Renal cortex interstitium (tissue), 11 donors: ENCODE data around the gene ERBB4. TPM values are rescaled to one million over a fixed set of nuclear protein-coding genes. Genes with fewer than 3 reads are reported as not detected.
"Not testable (repeated sequence)": the region's sequence is repeated elsewhere in the genome, so short reads cannot be mapped to it uniquely, and the experiment has no call there.

ENCODE experiments used
- DNase-seq, 11 donors: peaks; one replicate each; pipeline ENCODE4 v3.0.0-alpha.2; 2013; ENCODE audit warnings: low read depth in 9 of 11, low spot score in 4 of 11; ENCODE audit errors: extremely low read depth in 1 of 11
- polyA plus RNA-seq, 3 donors: library from polyadenylated mRNA; unstranded; fragments of 120-200 nt; gene quantifications; one replicate each; pipeline ENCODE4 v1.2.1, GENCODE V29; 2013; ENCODE audit not compliant: insufficient read length in 3 of 3

Gene ERBB4
- polyA plus RNA-seq, 3 donors, result 42.3 to 56.6 (median 54.7) TPM

GRCh38 chr2:211665299-211665698 is 873.3 kb downstream of the ERBB4 start:
- no peak for DNase-seq

GRCh38 chr2:211664321-211664720 is 874.3 kb downstream of the ERBB4 start:
- no peak for DNase-seq

- DNase-seq, result no peak
Observed at GRCh38 chr2:211654211-211654780, 884.3 kb downstream of the ERBB4 start.

GRCh38 chr2:211652327-211652726 is 886.3 kb downstream of the ERBB4 start:
- DNase-seq, result no peak

- DNase-seq, result no peak
Observed at GRCh38 chr2:211649331-211649730, 889.3 kb downstream of the ERBB4 start.

- no peak for DNase-seq
Observed at GRCh38 chr2:211631503-211631902, 907.1 kb downstream of the ERBB4 start.

GRCh38 chr2:211623096-211623495 is 915.5 kb downstream of the ERBB4 start:
- DNase-seq, result no peak

- DNase-seq, result no peak
Observed at GRCh38 chr2:211620986-211621385, 917.6 kb downstream of the ERBB4 start.

GRCh38 chr2:211617803-211618202 is 920.8 kb downstream of the ERBB4 start:
- DNase-seq, result no peak

- no peak for DNase-seq
Observed at GRCh38 chr2:211611621-211612020, 927.0 kb downstream of the ERBB4 start.

- no peak for DNase-seq
Observed at GRCh38 chr2:211611061-211611518, 927.5 kb downstream of the ERBB4 start.

- no peak for DNase-seq
Observed at GRCh38 chr2:211609127-211609526, 929.5 kb downstream of the ERBB4 start.

- DNase-seq, result no peak
Observed at GRCh38 chr2:211599146-211599545, 939.5 kb downstream of the ERBB4 start.

GRCh38 chr2:211598238-211598637 is 940.4 kb downstream of the ERBB4 start:
- no peak for DNase-seq

GRCh38 chr2:211592006-211592405 is 946.6 kb downstream of the ERBB4 start:
- DNase-seq, result not testable (repeated sequence)

- DNase-seq, result peak in 4 of 11 donors; percentile 9 to 22 (median 10)
Observed at GRCh38 chr2:211591426-211591825, 947.2 kb downstream of the ERBB4 start.

GRCh38 chr2:211568439-211568838 is 970.2 kb downstream of the ERBB4 start:
- no peak for DNase-seq

GRCh38 chr2:211564441-211564840 is 974.2 kb downstream of the ERBB4 start:
- no peak for DNase-seq

GRCh38 chr2:211545582-211545981 is 993.0 kb downstream of the ERBB4 start:
- no peak for DNase-seq

- peak in 1 of 11 donors; percentile 23 for DNase-seq
Observed at GRCh38 chr2:211534632-211535031, 1004.0 kb downstream of the ERBB4 start.

- DNase-seq, result not testable (repeated sequence)
Observed at GRCh38 chr2:211524248-211524647, 1014.4 kb downstream of the ERBB4 start.
